Measurements from ENCODE around the gene SATB1.
"Not testable (repeated sequence)": the region's sequence is repeated elsewhere in the genome, so short reads cannot be mapped to it uniquely, and the experiment has no call there.

The SATB1 gene

GRCh38 chr3:18424729-18425640 is at the start of gene SATB1:
Gene SATB1 (minus strand): TSS chr3:18425339. CDS start chr3:18420967, 4,372 bp downstream.
- DNase-seq (ENCODE audit: low read depth): peak; percentile 53

GRCh38 chr3:18474202-18474601 is 49.1 kb upstream of the SATB1 start:
- no peak for DNase-seq (ENCODE audit: low read depth)

- DNase-seq (ENCODE audit: low read depth): no peak
These were observed 44.6 kb upstream of the SATB1 start for GRCh38 chr3:18469775-18470174.

GRCh38 chr3:18466136-18466535 is 41.0 kb upstream of the SATB1 start:
- no peak for DNase-seq (ENCODE audit: low read depth)

GRCh38 chr3:18454766-18455165 is 29.6 kb upstream of the SATB1 start:
- DNase-seq (ENCODE audit: low read depth): no peak

- not testable (repeated sequence) for DNase-seq (ENCODE audit: low read depth)
These were observed 24.5 kb upstream of the SATB1 start for GRCh38 chr3:18449618-18450017.

- DNase-seq (ENCODE audit: low read depth): no peak
These were observed 22.6 kb upstream of the SATB1 start for GRCh38 chr3:18447720-18448119.

GRCh38 chr3:18446149-18446825 is 21.1 kb upstream of the SATB1 start:
- no peak for DNase-seq (ENCODE audit: low read depth)

GRCh38 chr3:18445401-18446148 is 20.4 kb upstream of the SATB1 start:
- DNase-seq (ENCODE audit: low read depth): peak; percentile 57

GRCh38 chr3:18444595-18445400 is 19.7 kb upstream of the SATB1 start:
- DNase-seq (ENCODE audit: low read depth): peak; percentile 66

GRCh38 chr3:18443665-18444594 is 18.8 kb upstream of the SATB1 start:
- DNase-seq (ENCODE audit: low read depth): no peak

GRCh38 chr3:18442756-18443664 is 17.9 kb upstream of the SATB1 start:
- no peak for DNase-seq (ENCODE audit: low read depth)

GRCh38 chr3:18441551-18441950 is 16.4 kb upstream of the SATB1 start:
- no peak for DNase-seq (ENCODE audit: low read depth)

- DNase-seq (ENCODE audit: low read depth): no peak
These were observed 15.1 kb upstream of the SATB1 start for GRCh38 chr3:18440066-18440722.

- no peak for DNase-seq (ENCODE audit: low read depth)
These were observed 14.1 kb upstream of the SATB1 start for GRCh38 chr3:18439281-18439680.

GRCh38 chr3:18438586-18438985 is 13.4 kb upstream of the SATB1 start:
- DNase-seq (ENCODE audit: low read depth): peak; percentile 39

GRCh38 chr3:18436213-18436612 is 11.1 kb upstream of the SATB1 start:
- DNase-seq (ENCODE audit: low read depth): no peak

GRCh38 chr3:18434711-18435110 is 9.6 kb upstream of the SATB1 start:
- no peak for DNase-seq (ENCODE audit: low read depth)

GRCh38 chr3:18432752-18433151 is 7.6 kb upstream of the SATB1 start:
- DNase-seq (ENCODE audit: low read depth): no peak
